NCI-H2227 (cell line): ENCODE measurements around the gene PPDPF.
"Not testable (repeated sequence)": the region's sequence is repeated elsewhere in the genome, so short reads cannot be mapped to it uniquely, and the experiment has no call there.

Source experiments
- DNase-seq: peaks from one replicate; lab custom pipeline; 2025; ENCODE audit not compliant: unreplicated experiment; lab: John Stamatoyannopoulos, UW

Gene PPDPF

GRCh38 chr20:63499338-63499969 lies 21.1 kb upstream of the PPDPF start:
- peak; percentile 48 for DNase-seq

- DNase-seq = no peak
Measured at GRCh38 chr20:63500151-63500901, 20.2 kb upstream of the PPDPF start.

GRCh38 chr20:63500902-63501817 lies 19.4 kb upstream of the PPDPF start:
- DNase-seq = no peak

- DNase-seq = peak; percentile 73
Measured at GRCh38 chr20:63501818-63502670, 18.5 kb upstream of the PPDPF start.

- no peak for DNase-seq
Measured at GRCh38 chr20:63502671-63503172, 17.8 kb upstream of the PPDPF start.

DNA sequence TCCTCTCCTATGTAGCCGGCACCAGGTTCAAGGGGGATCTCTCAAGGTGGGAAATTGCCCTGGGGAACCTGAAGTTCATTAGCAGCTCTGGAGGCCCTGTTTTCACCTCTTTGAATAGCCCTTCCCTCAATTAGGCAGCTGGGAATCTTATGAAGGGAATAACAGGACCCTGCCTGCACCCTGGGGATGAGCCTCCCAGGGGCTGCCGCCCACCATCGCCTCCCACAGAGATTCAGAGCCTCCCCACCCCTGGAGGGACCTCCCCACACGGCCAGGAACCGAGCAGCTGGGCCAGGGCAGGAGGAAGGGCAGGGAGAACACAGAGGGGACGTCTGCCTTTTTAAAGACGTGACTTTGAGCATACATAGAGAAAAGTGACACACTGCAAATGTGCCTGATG lies 17.0 kb upstream of the PPDPF start:
- no peak for DNase-seq

DNA sequence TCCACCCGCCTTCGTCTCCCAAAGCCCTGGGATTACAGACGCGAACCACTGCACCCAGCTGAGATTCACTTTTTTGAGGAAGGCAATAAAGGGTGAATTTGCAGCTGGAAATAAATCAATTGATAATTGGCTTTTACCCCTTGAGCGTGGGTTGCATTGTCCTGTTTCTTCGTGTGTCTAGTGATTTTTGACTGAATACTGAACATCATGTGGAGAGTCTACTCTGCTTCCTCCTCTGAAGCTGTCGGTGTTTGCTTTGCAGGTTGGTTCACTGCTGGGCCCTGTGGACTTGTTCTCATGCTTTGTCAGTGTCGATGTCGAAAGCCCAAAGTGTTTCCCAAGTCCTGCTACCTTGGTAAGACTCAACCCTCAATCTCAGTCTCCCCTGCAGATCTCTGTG lies 15.9 kb upstream of the PPDPF start:
- no peak for DNase-seq

DNA sequence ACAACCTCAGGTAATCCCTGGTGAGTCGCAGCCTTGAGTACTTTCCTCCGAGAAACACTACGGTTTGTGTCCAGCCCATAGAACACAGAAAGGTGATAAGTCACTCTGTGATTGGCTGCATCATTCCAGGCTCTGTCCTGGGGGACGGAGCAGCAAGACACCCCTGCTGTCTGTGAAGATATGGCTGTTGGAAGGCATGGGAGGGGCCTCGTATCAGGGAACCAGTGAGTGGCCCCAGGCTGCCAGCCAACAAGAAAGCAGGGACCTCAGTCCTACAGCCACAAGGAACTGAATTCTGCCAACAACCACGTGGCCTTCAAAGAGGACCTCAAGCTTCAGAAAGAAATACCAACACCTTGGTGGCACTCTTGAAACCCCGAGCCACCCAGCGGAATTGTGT lies 15.3 kb upstream of the PPDPF start:
- no peak for DNase-seq

DNA sequence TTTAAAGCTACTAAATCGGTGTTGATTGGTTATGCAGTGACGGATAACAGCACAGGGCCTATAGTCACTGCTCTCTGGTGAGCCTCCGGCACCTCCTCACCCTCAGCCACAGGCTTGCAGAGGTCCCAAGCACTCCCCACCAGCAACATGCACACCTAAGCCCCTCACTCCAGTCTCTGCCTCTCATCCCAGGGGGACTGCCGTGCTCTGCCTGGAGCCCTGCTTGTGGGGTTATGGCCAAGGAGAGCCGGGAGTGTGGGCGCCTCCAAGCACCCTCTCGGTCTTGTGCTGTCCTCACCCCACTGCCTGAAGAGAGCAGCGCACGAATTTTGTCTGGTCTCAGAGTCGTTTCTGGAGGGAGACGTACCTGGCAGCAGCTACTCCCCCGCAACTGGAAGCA lies 14.8 kb upstream of the PPDPF start:
- DNase-seq = no peak

- DNase-seq = no peak
Measured at GRCh38 chr20:63507083-63507743, 13.4 kb upstream of the PPDPF start.

- no peak for DNase-seq
Measured at GRCh38 chr20:63508072-63508768, 12.3 kb upstream of the PPDPF start.

GRCh38 chr20:63509088-63509564 lies 11.4 kb upstream of the PPDPF start:
- no peak for DNase-seq

- no peak for DNase-seq
Measured at GRCh38 chr20:63513207-63513606, 7.4 kb upstream of the PPDPF start.

DNA sequence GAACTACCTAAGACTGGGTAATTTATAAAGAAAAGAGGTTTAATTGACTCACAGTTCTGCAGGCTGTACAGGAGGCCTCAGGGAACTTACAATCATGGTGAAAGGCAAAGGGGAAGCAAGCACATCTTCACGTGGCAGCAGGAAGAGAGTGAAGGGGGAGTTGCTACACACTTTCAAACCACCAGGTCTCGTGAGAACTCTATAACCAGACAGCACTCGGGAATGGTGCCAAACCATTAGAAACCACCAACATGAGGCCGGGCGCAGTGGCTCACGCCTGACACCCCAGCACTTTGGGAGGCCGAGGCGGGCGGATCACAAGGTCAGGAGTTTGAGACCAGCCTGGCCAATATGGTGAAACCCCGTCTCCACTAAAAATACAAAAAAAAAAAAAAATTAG lies 6.0 kb upstream of the PPDPF start:
- DNase-seq = not testable (repeated sequence)

- no peak for DNase-seq
Measured at GRCh38 chr20:63517376-63518309, 2.9 kb upstream of the PPDPF start.

- no peak for DNase-seq
Measured at GRCh38 chr20:63518351-63518861, 2.2 kb upstream of the PPDPF start.

- DNase-seq = no peak
Measured at GRCh38 chr20:63518946-63519667, 1.5 kb upstream of the PPDPF start.
